Skeletal muscle tissue (tissue), 4 donors: ENCODE results near the gene CUBN. TPM values are rescaled to one million over a fixed set of nuclear protein-coding genes. Genes with fewer than 3 reads are reported as not detected.

Source experiments
- H3K27ac ChIP-seq: one replicate; pipeline ENCODE4 v1.7.0; 2013; ENCODE audit warnings: mild to moderate bottlenecking, low read depth, low read length, inconsistent platforms
- H3K27me3 ChIP-seq, 3 donors: one replicate each; pipeline ENCODE4 v1.7.0; 2013; ENCODE audit warnings: low read length in 3 of 3; ENCODE audit not compliant: control insufficient read depth in 3 of 3, insufficient read depth in 3 of 3
- H3K36me3 ChIP-seq, 3 donors: one replicate each; pipeline ENCODE4 v1.7.0; 2013; ENCODE audit warnings: low read length in 3 of 3; ENCODE audit not compliant: control insufficient read depth in 3 of 3, insufficient read depth in 3 of 3
- H3K4me1 ChIP-seq, 3 donors: one replicate each; pipeline ENCODE4 v1.7.0; 2013; ENCODE audit warnings: low read length in 3 of 3, mild to moderate bottlenecking in 3 of 3; ENCODE audit not compliant: control insufficient read depth in 3 of 3, insufficient read depth in 3 of 3
- H3K4me3 ChIP-seq, 3 donors: one replicate each; pipeline ENCODE4 v1.7.0; 2013; ENCODE audit warnings: low read length in 3 of 3
- H3K9ac ChIP-seq, 3 donors: one replicate each; pipeline ENCODE4 v1.7.0; 2013; ENCODE audit warnings: low read length in 3 of 3, mild to moderate bottlenecking in 3 of 3, moderate library complexity in 2 of 3, low read depth in 1 of 3
- H3K9me3 ChIP-seq, 3 donors: one replicate each; pipeline ENCODE4 v1.7.0; 2013; ENCODE audit warnings: low read length in 3 of 3; ENCODE audit not compliant: control insufficient read depth in 3 of 3
- total RNA-seq: library from RNA; depleted of rRNA; stranded (reverse); fragments of >200 nt; gene quantifications from one replicate; pipeline ENCODE4 v1.2.3, GENCODE V29; 2014
- donor health status: Osteomylitis.

Gene CUBN
- total RNA-seq, 1 donor from 2014 or later, result 4.2 TPM

DNA sequence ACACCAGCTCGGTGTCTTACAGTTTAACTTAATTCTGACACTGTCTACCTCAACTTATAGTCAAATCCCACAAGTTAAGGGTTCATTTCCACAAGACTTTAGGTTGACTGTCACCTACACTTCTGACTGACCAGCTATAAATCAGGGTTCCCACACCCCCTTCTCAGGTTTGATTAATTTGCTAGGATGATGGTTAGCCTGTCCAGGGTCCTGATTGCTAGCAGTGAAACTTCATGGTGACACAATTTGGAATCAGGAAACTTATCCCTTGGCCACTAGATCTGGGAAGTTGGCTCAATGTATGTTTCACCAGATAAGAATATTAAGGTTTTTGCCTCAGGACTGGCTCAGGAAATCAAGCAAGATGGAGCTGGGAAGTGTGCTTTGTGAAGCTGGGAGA is 309.6 kb downstream of the CUBN start:
- no peaks in the 10 kb centered on the region for H3K27me3 ChIP-seq

DNA sequence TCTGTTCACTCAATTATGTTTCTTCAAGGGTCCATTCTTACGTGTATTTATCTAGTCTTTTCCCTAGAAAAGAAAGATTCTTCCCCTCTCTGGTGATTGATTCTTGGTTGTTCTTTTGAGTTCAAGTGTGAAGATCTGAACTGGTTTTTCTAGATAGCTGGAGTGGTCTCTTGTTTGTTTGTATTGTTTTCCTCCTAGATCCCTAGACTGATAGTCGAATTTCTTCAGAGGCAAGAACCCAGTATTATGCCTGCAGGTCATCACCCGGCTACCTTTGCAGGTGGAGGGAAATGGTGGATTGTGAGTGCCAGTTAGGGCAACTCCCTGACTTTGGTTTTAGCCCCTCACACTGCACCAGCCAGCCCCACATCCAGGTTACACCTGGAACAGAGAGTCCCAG is 310.2 kb downstream of the CUBN start:
- peaks cover 8 to 24% (median 16%) of the 10 kb centered on the region in 3 donors for H3K4me1 ChIP-seq
- no peak overlapping the region for H3K9ac ChIP-seq
- peaks cover 0 to 3% (median 2%) of the 10 kb centered on the region in 3 donors for H3K9me3 ChIP-seq
- H3K27ac ChIP-seq, result no peak overlapping the region
- H3K4me3 ChIP-seq, result no peak overlapping the region
- no peaks in the 10 kb centered on the region for H3K27me3 ChIP-seq
- peaks cover 0 to 4% (median 0%) of the 10 kb centered on the region in 3 donors for H3K36me3 ChIP-seq

More for the DNA sequence above, 309.6 kb downstream of the CUBN start:
- H3K36me3 ChIP-seq, result peaks cover 0 to 4% (median 0%) of the 10 kb centered on the region in 3 donors
- H3K4me1 ChIP-seq, result peaks cover 8 to 21% (median 16%) of the 10 kb centered on the region in 3 donors
- H3K27ac ChIP-seq, result no peak overlapping the region
- H3K9me3 ChIP-seq, result peaks cover 0 to 3% (median 2%) of the 10 kb centered on the region in 3 donors
- no peak overlapping the region for H3K9ac ChIP-seq
- H3K4me3 ChIP-seq, result no peak overlapping the region

DNA sequence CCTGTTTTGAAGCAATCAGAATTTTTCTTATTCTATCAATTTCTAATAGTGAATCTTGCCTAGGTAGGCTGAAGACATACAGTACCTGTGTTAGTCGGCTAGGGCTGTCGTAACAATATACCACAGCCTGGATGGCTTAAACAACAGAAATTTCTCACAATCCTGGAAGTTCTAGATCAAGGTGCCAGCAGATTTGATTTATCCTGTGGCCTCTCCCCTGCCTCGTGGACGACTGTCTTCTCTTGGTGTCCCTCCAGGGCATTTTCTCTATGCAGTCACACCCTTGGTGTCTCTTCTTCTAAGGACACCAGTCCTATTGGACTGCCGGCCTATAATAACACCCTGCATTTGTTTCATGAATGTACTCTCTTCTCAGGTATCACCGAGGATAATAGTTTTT is 310.6 kb downstream of the CUBN start:
- peaks cover 0 to 4% (median 0%) of the 10 kb centered on the region in 3 donors for H3K36me3 ChIP-seq
- H3K27me3 ChIP-seq, result no peaks in the 10 kb centered on the region
- H3K4me3 ChIP-seq, result no peak overlapping the region
- H3K4me1 ChIP-seq, result peaks cover 8 to 24% (median 16%) of the 10 kb centered on the region in 3 donors
- no peak overlapping the region for H3K9ac ChIP-seq
- H3K27ac ChIP-seq, result no peak overlapping the region
- H3K9me3 ChIP-seq, result peaks cover 0 to 3% (median 2%) of the 10 kb centered on the region in 3 donors

DNA sequence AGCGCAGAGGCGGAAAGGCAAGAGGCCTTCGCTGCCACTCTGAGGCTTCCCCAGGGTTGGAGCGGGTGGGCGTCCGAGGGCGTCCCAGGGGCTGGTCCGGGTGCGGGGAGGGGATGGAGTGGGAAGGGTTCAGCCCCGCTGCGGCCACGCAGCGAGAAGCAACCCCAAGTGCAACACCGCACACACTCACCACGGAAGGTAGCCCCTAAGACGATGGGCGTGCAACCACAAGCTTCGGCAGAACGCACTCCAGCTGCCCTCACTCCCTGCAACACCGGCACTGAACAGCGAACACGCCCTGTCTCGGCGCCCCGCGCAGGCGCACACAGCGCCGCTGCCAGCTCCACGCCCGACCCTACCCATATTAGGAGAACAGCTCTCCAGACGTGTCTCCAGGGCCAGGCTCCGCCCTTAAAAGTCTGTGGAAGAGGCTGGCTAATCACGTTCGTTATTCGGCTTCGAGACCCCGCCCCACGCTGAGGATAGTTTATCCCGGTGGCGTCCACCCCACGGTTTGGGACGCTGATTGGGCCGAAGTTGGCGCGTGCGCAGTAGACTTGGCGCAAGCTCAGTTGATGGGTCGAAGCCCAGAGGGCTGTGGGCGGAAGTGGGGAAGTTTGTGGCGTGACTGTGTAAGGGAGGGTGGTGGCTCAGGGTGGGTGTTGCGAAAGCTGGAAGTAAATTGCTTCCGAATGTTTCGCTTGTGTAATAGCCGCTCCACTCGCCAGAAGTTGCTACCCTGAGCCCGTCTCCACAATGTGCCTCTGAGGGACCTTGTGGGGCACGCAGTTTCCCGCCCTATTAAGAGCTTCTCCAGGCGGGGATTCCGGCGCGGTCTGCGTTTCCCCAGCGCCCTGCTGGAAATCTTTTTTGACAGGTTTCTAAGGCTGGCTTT is 312.2 kb downstream of the CUBN start, which contains the start of gene RSU1:
Gene RSU1 (minus strand): TSS at position 300 of the 895 bp plus-strand sequence. CDS start 343 bp downstream, outside the sequence.
- Histone ChIP-seq H3K27ac (peak within 1 kb of the TSS; percentile 89), H3K27me3 (no peaks in the 10 kb centered on the region), H3K4me3 (peak within 1 kb of the TSS; percentile 91 to 95 (median 94)), H3K9me3 (peaks cover 0 to 3% (median 2%) of the 10 kb centered on the region in 3 donors), H3K9ac (peak within 1 kb of the TSS; percentile 87 to 94 (median 87)), H3K36me3 (peaks cover 0 to 4% (median 0%) of the 10 kb centered on the region in 3 donors), H3K4me1 (peaks cover 8 to 27% (median 16%) of the 10 kb centered on the region in 3 donors)

DNA sequence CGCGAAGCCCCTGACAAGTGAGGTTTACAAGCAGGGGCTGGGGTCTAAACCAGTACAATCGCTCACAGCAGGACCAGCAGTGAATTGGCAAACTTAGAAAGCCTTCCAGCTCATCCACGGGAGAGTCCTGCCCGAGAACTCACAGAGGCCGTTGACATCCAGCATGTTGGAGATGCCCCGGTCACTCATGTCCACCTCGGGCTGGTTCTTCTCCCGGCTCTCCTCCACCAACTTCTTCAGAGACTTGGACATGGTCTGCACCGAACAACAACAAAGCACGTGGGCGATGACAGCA is 312.8 kb downstream of the CUBN start:
- Histone ChIP-seq H3K9me3 (no peaks in the 10 kb centered on the region), H3K9ac (peak overlapping the region; percentile 72 to 94 (median 87)), H3K36me3 (peaks cover 0 to 4% (median 0%) of the 10 kb centered on the region in 3 donors), H3K4me3 (peak overlapping the region; percentile 91 to 95 (median 94)), H3K27me3 (no peaks in the 10 kb centered on the region), H3K4me1 (peaks cover 8 to 27% (median 16%) of the 10 kb centered on the region in 3 donors), H3K27ac (peak overlapping the region; percentile 82)

DNA sequence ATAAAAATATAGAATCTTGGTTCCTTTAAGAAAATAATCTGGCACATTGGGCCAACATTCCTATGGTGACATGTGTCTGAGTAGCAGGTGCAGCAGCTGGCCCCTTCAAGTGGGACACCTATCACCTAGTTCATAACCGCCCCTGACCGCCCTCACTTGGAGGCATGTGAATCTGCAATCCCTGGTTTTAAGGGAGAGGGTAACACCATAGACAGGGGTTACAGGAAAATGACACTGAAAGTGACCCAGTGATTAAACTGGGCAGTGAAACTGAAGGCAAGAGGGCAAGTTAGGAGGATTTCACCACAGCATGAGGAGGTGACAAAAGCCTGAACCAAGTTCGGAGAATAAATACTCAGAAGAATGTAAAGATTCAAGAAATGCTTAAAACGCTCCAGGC is 313.4 kb downstream of the CUBN start:
- Histone ChIP-seq H3K27ac (peak overlapping the region; percentile 82), H3K27me3 (no peaks in the 10 kb centered on the region), H3K9me3 (no peaks in the 10 kb centered on the region), H3K36me3 (peaks cover 0 to 4% (median 0%) of the 10 kb centered on the region in 3 donors), H3K4me1 (peaks cover 8 to 30% (median 16%) of the 10 kb centered on the region in 3 donors), H3K9ac (peak overlapping the region; percentile 72 to 94 (median 87)), H3K4me3 (peak overlapping the region; percentile 91 to 95 (median 94))

DNA sequence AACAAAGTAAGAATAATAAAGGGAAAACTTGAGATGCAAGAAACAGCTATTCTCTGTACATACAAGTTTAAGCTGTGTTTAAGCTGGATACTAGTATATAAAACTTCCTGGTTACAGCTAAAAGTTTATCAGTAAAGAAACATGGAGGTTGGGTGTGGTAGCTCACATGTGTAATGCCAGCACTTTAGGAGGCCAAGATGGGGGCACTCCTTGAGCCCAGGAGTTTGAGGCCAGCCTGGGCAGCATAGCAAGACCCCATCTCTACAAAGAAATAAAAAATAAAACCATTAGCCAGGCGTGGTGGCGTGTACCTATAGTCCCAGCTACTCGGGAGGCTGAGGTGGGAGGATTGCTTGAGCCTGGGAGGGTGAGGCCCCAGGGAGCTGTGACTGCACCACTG is 315.6 kb downstream of the CUBN start:
- H3K27ac ChIP-seq, result no peak overlapping the region
- peaks cover 0 to 4% (median 0%) of the 10 kb centered on the region in 3 donors for H3K36me3 ChIP-seq
- H3K4me1 ChIP-seq, result peaks cover 10 to 32% (median 16%) of the 10 kb centered on the region in 3 donors

DNA sequence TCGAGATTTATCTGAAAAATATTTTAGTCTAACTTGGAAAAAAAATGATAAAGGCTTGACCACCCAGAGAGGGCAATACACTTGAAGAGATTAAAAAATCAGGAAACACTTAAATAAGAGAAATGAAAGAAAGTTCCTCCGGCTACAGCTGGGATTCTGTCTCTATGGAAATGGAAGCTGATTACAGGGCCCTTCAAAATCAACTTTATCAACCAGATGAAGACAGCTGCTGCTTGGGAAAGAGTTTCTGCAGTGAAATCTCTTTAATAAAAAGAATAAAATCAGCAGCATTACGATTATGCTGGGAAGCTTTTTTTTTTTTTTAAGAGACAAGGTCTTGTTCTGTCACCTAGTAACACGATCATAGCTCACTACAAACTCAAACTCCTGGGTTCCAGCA is 316.9 kb downstream of the CUBN start:
- H3K9me3 ChIP-seq, result no peaks in the 10 kb centered on the region
- H3K9ac ChIP-seq, result no peak overlapping the region
- no peak overlapping the region for H3K27ac ChIP-seq
- H3K4me3 ChIP-seq, result no peak overlapping the region
- H3K36me3 ChIP-seq, result peaks cover 0 to 4% (median 0%) of the 10 kb centered on the region in 3 donors
- peaks cover 11 to 32% (median 16%) of the 10 kb centered on the region in 3 donors for H3K4me1 ChIP-seq
- no peaks in the 10 kb centered on the region for H3K27me3 ChIP-seq

More for the DNA sequence above, 315.6 kb downstream of the CUBN start:
- H3K9ac ChIP-seq, result no peak overlapping the region
- no peak overlapping the region for H3K4me3 ChIP-seq
- no peaks in the 10 kb centered on the region for H3K9me3 ChIP-seq
- no peaks in the 10 kb centered on the region for H3K27me3 ChIP-seq

DNA sequence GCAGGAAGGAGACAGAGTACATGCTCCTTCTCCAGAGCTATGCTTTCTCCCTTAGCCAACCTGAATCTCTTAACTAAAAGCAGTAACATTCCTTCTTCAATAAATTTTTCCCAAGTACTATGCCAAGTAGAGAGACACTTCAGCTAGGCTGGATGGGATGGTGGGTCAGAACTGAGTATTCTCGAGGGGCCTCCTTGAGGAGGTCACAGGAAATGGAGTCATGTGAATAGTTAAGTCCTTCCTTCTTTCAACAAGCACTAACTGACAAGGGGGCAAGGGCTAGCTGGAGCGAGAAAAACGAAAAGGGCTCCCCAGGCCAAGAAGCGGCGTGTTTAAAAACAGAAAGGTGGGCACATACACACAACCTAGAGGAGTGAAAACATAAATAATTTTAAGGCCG is 317.8 kb downstream of the CUBN start:
- H3K4me1 ChIP-seq, result peaks cover 11 to 28% (median 16%) of the 10 kb centered on the region in 3 donors
- H3K27me3 ChIP-seq, result no peaks in the 10 kb centered on the region
- H3K27ac ChIP-seq, result no peak overlapping the region
- H3K9me3 ChIP-seq, result no peaks in the 10 kb centered on the region
- H3K36me3 ChIP-seq, result no peaks in the 10 kb centered on the region
- H3K4me3 ChIP-seq, result no peak overlapping the region
- no peak overlapping the region for H3K9ac ChIP-seq

DNA sequence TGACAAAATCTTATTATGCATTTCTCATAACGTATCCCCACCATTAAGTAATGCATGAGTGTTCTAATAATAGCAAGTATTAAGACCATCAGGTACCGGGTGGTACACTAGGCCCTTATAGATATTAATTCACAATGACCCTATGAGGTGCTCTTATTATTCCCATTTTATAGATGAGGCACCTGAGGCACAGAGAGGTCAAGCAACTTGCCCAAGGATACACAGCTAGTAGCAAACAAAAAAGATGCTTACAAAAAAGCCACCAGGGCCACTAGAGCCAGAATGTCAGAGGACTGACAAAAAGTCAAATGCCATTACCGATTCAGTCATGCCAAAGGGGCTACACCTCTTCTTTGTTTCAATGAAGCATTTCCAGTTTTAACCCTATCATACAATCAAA is 318.3 kb downstream of the CUBN start:
- H3K4me3 ChIP-seq, result no peak overlapping the region
- H3K36me3 ChIP-seq, result no peaks in the 10 kb centered on the region
- H3K9ac ChIP-seq, result no peak overlapping the region
- H3K27ac ChIP-seq, result no peak overlapping the region
- H3K27me3 ChIP-seq, result no peaks in the 10 kb centered on the region
- peaks cover 6 to 23% (median 11%) of the 10 kb centered on the region in 3 donors for H3K4me1 ChIP-seq
- no peaks in the 10 kb centered on the region for H3K9me3 ChIP-seq
